ENCODE data around the gene CRYZ.
"Not testable (repeated sequence)": the region's sequence is repeated elsewhere in the genome, so short reads cannot be mapped to it uniquely, and the experiment has no call there.

CRYZ gene, protein sequence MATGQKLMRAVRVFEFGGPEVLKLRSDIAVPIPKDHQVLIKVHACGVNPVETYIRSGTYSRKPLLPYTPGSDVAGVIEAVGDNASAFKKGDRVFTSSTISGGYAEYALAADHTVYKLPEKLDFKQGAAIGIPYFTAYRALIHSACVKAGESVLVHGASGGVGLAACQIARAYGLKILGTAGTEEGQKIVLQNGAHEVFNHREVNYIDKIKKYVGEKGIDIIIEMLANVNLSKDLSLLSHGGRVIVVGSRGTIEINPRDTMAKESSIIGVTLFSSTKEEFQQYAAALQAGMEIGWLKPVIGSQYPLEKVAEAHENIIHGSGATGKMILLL

DNA sequence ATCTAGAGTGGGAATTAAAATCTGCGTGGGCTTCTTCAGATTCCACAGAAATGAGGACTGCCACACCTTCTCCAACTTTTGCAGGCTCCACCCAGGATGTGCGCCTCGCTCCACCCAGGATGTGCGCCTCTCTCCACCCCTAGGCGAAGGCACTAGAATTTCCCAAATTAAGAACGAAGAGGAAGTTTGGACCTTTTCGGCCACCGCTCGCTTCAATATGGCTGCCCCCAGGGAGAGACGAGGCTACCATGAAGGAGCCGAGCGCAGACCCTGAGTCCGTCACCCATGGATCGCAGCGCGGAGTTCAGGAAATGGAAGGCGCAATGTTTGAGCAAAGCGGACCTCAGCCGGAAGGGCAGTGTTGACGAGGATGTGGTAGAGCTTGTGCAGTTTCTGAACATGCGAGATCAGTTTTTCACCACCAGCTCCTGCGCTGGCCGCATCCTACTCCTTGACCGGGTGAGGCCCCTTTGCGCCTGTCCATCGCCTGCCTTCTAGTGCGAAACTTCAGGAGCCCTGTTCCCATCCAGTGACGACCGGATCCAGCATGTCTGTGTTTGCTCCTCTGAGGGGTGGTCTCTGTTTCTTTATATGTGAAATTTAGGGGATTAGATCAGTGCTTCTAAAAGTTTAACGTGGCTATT is at the start of gene CRYZ, which contains the start of gene TYW3:
CRYZ (minus strand) TSS at position 91 of the 644 bp plus-strand sequence. CDS start 8,229 bp downstream, outside the sequence.
TYW3 (plus strand) TSS at position 193 of the 644 bp plus-strand sequence; CDS start at position 286, 93 bp downstream.
- DNase-seq = peak; percentile 85

DNA sequence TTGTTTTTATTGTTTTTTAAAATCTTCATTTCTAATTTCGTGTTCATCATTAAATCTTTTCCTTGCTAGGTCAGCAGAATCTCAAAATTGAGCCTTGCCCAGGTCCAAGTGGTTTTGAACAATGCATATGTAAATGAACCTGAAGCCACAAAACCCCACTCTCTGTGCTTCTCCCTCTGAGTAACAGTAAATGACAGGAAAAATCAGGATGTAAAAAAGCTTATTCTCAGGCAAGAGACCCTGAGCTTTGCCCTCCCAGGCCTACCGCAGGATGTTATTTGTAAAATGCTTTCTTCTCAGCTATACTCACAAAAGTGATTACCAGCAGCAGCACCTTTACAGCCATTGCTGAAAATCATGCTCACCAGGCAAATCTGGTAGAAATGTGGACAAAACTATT is 47.7 kb upstream of the CRYZ start:
- no peak for DNase-seq

DNA sequence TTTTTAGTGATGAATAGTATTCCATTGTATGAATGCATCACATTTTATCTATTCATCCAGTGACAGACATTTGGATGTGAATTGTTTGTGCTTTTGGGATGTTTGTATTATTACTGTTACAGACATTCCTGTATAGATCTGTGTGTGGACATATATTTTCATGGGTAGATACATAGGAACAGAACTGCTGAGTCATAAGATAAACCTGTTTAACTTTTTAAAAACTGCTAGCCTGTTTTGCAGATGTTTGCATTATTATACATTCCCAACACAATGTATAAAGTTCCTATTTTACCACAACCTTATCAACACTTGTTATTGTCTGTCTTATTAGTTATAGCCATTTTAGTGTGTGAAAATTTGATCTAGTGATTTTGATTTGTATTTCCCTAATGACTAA is 46.9 kb upstream of the CRYZ start:
- no peak for DNase-seq

DNA sequence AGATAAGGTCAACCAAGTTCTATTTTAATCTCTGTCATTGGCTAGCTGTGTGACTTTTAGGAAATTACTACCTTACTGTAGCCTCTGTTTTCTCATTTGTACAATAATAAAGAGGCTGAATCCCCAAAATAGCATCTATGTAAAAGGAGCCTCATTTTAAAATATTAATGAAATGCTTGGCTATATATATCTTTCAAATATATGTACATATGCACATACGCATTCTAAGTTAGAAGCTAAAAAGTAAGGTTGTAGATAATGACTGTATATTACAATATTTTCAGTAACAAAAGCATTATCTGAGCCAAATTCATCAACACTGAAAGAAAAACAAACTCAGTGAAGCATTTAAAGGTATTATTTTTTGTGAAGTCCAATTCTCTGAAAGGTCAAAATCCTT is 44.7 kb upstream of the CRYZ start:
- no peak for DNase-seq

DNA sequence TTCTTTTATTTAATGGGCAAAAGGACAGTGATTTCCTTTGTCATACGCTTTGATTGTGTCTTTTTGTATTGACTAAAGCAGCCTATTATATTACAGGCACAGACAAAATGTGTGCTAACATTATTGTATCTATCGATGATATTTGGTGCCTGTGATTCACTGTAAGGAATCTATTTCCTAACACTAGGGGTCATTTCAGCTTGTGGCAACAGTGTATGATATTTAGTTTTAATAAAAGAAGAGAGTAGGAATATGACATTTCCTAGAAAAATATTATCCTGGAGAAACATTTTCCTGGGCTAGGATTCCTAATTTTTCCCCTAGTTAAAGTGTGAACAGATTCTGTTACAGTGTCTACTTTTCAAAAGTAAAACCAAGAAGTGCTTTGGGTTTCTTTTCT is 42.9 kb upstream of the CRYZ start:
- DNase-seq = no peak

DNA sequence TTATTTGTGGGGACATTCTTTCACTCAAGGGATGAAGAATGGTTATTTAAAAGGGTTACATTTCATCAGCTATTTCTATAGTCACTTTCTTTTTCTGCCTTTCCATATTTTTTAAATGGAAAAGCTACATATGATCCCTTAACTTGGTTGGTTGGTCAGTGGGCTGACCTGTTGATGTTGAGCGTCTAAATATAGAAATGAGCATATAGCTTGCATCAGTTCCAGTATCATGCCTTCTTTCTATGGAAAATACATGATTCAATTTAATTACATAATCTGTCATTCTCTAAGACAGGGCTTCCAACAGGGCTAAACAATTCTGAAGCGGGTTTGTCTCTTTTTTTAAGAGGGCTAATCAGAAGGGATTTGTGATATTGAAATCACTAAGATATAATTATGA is 40.7 kb upstream of the CRYZ start:
- no peak for DNase-seq

DNA sequence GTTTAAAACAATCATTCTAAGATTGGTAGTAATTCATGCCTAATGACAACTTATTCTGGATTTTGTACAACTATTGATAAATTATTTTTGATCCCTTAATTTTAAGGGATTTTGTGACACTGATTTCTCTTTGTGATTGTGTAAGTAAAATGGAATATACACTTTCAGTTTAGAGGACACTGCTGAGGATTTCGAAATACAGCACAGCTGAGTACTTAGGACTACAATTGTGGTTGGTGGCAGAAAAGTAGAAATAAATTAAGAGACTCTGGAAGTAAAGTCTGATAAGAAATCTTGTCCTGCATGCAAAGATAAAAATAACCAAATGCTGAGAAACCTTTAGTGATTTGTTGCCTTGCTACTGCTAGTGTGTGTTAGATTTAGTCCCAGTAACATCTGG is 40.1 kb upstream of the CRYZ start:
- no peak for DNase-seq

DNA sequence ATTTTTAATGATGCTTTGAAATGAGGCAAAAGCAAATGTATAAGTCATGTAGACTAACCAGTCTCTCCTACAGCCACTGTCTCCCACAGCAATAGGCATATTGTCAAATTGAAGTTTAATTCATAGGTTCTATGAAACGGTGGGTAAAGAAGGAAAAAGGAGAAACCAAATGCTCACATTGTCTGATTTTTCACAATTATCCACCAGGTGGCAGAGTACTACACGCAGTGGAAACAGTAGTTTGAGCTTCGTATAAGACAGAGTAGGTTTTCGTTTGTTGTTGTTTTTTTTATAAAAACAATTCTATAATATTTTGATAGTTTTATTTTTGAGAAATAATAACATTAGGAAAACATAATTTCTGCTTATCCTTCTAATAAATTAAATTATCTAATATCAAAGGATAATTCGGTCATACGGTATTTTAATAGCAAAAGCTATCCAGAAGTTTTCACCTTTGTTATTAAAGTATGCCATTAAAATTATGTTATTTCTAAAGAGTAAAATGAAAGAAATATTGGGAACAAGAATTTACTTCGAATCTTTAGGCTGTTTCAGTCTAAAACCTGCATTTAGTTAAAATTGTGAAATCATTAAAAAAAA is 39.2 kb upstream of the CRYZ start:
- DNase-seq = no peak

DNA sequence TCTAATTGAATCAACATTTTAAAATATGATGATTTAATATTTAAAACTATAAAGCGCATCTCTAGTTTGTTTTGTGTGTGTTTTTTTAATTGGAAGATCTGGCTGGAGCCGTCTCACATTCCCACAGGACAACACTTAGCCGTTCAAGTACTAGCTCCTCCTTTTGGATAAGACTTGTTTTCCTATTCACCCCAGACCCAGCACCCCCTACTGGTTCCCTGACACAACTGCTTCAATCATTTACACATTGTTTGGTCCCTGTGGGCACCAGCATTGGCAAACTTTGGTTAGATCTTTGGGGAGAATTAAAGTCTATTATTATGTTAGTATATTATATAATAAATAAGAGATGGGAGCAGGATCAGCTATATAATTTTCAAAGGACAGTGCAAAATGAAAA is 34.6 kb upstream of the CRYZ start:
- DNase-seq = no peak

DNA sequence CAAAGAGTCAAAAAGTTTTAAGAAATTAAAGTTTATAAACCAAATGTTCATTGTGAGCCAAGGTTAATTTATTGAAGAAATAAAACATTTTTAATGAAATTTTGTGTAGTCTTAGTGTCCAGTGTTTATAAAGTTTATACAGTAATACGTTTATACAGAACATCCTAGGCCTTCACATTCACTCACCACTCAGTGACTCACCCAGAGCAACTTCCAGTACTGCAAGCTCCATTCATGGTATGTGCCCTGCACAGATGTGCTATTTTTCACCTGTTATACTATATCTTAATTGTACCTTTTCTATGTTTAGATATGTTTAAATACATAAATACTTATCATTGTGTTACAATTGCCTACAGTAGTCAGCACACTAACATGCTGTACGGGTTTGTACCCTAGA is 33.7 kb upstream of the CRYZ start:
- DNase-seq = no peak

DNA sequence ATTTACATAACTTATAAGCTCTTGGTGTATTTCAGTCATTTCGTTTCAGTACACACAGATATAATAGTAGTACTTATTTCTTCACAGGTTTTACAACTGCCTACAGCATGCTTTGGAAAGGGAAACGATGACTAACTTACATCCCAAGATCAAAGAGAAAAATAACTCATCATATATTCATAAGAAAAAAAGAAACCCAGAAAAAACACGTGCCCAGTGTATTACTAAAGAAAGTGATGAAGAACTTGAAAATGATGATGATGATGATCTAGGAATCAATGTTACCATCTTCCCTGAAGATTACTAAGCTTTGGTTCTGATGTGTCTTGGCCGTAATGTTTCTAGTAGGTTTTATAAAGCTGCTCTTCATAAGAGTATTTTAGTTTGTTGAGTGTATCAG is 31.0 kb upstream of the CRYZ start:
- no peak for DNase-seq

DNA sequence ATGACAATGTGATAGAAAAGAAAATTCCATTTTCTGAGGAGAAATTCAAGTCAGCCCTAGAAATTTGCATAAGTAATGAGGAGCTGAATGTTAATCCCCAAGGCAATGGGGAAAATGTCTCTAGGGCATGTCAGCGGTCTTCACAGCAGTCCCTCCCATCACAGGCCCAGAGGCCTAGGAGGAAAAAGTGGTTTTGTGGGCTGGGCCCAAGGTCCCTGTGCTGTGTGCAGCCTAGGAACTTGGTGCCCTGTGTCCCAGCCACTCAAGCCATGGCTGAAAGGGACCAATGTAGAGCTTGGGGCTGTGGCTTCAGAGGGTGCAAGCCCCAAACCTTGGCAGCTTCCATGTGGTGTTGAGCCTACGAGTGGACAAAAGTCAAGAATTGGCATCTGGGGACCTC is 23.8 kb upstream of the CRYZ start:
- DNase-seq = not testable (repeated sequence)

DNA sequence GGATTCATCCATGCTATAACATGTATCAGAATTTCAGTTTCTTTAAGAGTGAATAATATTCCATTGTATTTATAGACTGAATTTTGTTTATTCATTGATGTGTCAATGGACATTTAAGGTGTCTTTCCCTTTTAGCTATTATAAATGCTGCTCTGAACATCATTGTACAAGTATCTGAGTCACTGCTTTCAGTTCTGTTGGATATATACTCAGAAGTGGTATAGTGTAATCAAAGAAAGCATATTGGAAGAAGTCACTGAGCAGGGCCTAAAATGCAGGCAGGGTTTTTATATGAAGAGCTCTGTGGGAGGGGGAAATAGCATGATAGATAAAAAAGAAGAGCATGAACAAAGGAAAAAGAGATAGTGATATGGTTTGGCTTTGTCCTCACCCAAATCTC is 22.6 kb upstream of the CRYZ start:
- DNase-seq = no peak

DNA sequence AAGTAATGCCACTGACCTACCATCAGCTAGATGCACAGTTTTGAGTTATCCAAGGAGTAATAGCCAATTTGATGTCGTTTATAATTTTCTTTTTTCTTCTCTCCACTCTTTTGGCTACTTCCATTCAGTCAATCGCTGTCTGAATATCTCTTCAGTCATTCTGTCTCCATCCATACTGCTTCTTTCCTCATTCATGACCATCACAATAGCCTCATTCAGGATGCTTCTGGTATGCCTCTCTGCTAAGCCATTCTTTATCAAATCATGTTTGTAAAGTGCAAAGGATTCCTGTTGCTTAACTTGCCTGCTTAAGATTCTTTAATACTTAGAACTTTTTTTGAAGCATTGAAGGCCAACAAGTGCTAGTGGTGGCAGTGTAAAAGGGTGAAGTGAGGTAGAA is 20.3 kb upstream of the CRYZ start:
- DNase-seq = no peak

DNA sequence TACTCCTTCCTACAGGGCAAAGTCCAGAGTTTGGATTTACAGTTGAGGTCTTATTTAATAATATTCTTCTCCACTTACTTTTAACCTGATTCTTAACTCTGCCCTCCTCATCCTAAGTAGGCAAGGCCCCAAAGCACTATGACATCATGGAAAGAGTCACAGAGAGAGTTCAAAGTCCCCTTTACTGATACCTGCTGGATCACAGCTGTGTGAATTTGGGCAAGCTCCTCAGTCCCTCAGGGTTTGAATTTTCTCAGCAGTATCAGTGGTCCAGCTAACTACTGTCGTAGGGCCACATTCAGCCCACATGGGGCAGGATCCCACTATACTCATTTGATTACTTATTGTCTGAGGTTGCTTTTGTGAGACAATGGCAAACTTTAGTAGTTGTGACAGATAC is 16.1 kb upstream of the CRYZ start:
- DNase-seq = no peak

DNA sequence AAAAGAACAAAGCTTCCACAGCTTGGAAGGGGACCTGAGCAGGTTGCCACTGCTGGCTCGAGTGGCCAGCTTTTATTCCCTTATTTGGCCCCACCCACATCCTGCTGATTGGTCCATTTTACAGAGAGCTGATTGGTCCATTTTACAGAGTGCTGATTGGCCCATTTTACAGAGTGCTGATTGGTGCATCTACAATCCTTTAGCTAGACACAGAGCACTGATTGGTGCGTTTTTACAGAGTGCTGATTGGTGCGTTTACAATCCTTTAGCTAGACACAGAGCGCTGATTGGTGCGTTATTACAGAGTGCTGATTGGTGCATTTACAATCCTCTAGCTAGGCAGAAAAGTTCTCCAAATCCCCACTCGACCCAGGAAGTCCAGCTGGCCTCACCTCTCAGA is 12.4 kb upstream of the CRYZ start:
- DNase-seq = not testable (repeated sequence)

DNA sequence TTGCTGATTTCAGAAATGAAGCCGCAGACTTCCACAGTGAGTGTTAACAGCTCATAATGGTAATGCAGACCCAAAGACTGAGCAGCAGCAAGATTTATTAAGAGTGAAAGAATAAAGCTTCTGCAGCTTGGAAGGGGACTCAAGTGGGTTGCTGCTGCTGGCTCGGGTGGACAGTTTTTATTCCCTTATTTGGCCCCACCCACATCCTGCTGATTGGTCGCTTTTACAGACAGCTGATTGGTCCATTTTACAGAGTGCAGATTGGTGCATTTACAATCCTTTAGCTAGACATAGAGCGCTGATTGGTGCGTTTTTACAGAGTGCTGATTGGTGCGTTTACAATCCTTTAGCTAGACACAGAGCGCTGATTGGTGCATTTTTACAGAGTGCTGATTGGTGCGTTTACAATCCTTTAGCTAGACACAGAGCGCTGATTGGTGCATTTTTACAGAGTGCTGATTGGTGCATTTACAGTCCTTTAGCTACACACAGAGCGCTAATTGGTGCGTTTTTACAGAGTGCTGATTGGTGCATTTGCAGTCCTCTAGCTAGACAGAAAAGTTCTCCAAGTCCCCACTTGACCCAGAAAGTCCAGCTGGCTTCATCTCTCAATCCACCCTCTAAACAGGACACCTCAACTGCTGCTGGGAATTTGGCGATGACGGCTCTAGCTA is 7.6 kb upstream of the CRYZ start:
- DNase-seq = not testable (repeated sequence)

DNA sequence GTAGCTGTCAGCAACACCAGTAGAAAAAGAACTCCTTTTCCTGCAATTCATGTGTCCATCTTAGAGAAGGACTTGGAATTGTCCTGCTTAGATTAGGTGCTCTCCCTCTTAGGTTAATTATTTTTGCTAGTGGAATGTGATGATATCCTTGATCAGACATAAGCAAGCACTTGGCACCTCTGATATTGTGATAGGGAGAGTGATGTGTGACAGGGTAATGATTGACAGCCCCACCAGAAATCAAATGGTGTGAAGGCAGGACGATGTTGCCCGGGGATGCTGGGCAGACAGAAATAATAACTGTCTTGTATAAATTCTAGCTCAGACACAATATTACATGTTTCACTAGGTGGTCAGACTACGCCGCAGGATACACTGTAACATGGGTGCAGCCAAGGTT is 4.5 kb upstream of the CRYZ start:
- no peak for DNase-seq

DNA sequence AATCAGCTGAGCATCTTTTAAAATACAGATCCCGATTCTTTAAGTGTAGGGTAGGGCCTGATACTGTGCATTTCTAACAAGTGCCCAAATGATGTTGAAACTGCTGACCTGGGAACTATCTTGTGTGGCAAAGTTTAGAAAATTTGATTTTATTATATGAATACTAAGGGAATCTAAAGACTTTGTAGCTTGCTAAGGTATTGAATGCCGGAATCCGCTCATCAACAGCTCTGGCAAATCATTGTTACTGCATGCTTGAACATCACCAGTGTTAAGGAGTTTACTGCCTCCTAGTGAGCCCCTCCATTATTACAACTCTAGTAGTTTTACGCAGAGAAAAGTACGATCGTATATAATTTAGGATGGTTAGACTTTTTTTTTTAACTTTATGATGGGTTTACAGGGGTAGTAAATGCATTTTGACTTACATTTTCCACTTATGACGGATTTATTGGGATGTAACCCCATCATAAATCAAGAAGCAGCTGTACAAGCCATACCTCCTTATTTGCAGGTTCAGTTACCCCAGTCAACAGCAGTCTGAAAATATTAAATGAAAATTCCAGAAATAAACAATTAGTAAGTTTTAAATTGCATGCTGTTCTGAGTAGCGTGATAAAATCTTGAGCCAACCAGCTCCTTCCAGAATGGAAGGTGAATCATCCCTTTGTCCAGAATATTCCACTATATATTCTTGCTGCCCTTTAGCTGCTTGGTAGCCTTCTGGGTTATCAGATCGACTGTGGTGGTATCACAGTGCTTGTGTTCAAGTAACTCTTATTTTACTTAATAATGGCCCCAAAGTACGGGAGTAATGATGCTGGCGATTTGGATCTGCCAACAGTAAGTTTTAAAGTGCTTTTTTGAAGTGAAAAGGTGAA is 994 bp upstream of the CRYZ start:
- peak; percentile 50 for DNase-seq

DNA sequence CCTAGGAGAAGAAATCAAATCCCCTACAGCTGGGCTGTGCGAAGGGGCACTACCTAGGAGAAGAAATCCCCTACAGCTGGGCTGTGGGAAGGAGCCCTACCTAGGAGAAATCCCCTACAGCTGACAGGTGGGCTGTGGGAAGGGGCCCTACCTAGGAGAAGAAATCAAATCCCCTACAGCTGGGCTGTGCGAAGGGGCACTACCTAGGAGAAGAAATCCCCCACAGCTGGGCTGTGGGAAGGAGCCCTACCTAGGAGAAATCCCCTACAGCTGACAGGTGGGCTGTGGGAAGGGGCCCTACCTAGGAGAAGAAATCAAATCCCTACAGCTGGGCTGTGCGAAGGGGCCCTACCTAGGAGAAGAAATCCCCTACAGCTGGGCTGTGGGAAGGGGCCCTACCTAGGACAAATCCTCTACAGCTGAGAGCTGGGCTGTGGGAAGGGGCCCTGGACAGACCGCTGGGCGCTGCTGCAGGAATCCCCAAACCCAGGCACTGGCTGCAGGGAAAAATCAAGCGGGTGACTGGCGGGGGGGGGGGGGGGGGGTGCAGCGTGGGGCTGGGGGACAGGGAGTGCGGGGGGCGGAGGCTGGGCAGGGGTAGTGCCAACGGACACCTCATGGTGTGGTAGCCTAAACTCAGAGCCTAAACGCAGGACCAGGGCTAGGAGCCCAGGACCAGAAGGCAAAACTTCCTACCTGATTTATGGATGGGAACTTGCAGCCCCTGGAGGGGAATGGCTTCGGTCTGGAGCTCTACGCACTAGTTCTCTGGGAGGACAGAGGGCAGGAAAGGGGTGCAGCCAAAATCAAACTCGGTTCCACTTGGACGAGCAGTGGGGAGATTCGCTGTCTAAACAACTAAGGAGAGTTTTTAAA is 541 bp downstream of the CRYZ start:
- peak; percentile 12 for DNase-seq

DNA sequence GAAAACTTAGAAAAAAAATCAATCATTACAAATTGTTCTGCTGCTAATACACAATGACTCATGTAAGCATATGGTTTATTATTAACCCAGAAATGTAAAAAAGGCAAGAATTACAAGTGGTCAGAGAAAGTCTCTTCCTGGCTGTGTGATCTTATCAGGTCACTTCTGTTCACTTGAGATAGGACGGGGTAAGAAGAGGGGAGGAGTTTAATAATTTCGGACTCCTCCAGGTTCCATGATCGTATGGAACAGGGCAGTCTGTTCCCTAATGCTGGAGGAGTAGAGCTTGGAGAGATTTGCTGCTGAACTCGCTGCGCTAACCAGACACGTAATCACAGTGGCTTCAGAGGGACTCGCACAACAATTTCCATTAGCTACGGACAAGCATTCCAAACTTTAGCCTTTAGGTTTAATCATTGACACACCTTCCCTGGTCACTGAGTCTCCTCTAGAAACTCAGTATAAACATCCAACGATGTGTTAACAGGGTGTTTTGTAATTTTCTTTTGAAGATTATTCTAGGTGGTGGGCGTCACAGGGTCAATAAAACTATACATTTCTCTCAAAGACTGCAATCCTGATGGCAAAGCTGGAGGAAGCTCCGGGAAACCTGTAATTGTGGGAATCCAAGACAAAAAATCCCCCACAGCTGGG is 1.3 kb downstream of the CRYZ start:
- no peak for DNase-seq
